GM21737 (cell line): ENCODE data around the gene MOG.

Experiments used
- ATAC-seq: cut with Tn5 transposase; IDR thresholded peaks from one replicate; pipeline ENCODE4 v1.9.1; 2021; ENCODE audit warnings: mild to moderate bottlenecking, moderate library complexity; ENCODE audit not compliant: unreplicated experiment

MOG gene

GRCh38 chr6:29674008-29674407, 17.1 kb downstream of the MOG start:
- ATAC-seq = no peak

- ATAC-seq = no peak
Measured at GRCh38 chr6:29675561-29675960, 18.7 kb downstream of the MOG start.

GRCh38 chr6:29676981-29677601, 20.2 kb downstream of the MOG start:
- ATAC-seq = no peak

GRCh38 chr6:29678114-29678513, 21.2 kb downstream of the MOG start:
- no peak for ATAC-seq

GRCh38 chr6:29679962-29680361, 23.1 kb downstream of the MOG start:
- ATAC-seq = no peak

GRCh38 chr6:29680416-29680815, 23.5 kb downstream of the MOG start:
- ATAC-seq = no peak

- no peak for ATAC-seq
Measured at GRCh38 chr6:29680904-29681303, 24.0 kb downstream of the MOG start, which contains the start of gene ZFP57. Gene ZFP57 (minus strand): TSS chr6:29681152. CDS start chr6:29677003, 4,149 bp downstream.

GRCh38 chr6:29681811-29682210, 24.9 kb downstream of the MOG start:
- ATAC-seq = no peak

GRCh38 chr6:29685718-29686326, 28.9 kb downstream of the MOG start:
- no peak for ATAC-seq

- no peak for ATAC-seq
Measured at GRCh38 chr6:29694637-29695036, 37.7 kb downstream of the MOG start.

- ATAC-seq = no peak
Measured at GRCh38 chr6:29696147-29697125, 39.5 kb downstream of the MOG start.

- ATAC-seq = no peak
Measured at GRCh38 chr6:29702519-29703103, 45.7 kb downstream of the MOG start.

- no peak for ATAC-seq
Measured at GRCh38 chr6:29705389-29706231, 48.7 kb downstream of the MOG start.

GRCh38 chr6:29708432-29709179, 51.7 kb downstream of the MOG start:
- no peak for ATAC-seq

- ATAC-seq = no peak
Measured at GRCh38 chr6:29709188-29709587, 52.3 kb downstream of the MOG start.

- no peak for ATAC-seq
Measured at GRCh38 chr6:29710281-29710941, 53.5 kb downstream of the MOG start.

GRCh38 chr6:29720863-29721262, 64.0 kb downstream of the MOG start:
- ATAC-seq = no peak
